ENCODE data around the gene LRRC47. TPM values are rescaled to one million over a fixed set of nuclear protein-coding genes. Genes with fewer than 3 reads are reported as not detected.
A peak's percentile ranks its signal among the peaks of the same experiment; 100 is the strongest.

The LRRC47 gene
- total and polyA plus RNA-seq, 2 of the 13 experiments (the other 11 are each of a cell fraction or from before 2014, with no cell fraction given), result 18.3 to 52.5 TPM

GRCh38 chr1:3772027-3772714, 24.1 kb downstream of the LRRC47 start (continued):
- TF ChIP-seq ZNF687 (CRISPR knock-in tag; IDR thresholded peaks at IDR 0.05), result peak; percentile 81
- peak; percentile 20; the same call in 1 of the 2 replicates for TF ChIP-seq ZNF607 (CRISPR knock-in tag; IDR thresholded peaks at IDR 0.05; ENCODE audit: borderline replicate concordance)
- no peak for TF ChIP-seq ZSCAN30 (CRISPR knock-in tag; IDR thresholded peaks at IDR 0.05)
- TF ChIP-seq ATF3 (CRISPR knock-in tag; IDR thresholded peaks at IDR 0.05), result 0 out of 2 replicates have a peak, but pooled peaks have one; percentile 12
- TF ChIP-seq CCAR2 (optimal IDR thresholded peaks at IDR 0.05; ENCODE audit: low read depth, low read length), result no peak
- no peak for TF ChIP-seq LRRFIP1 (CRISPR knock-in tag; conservative IDR thresholded peaks at IDR 0.05)
- no peak for TF ChIP-seq HOXD1 (CRISPR knock-in tag; IDR thresholded peaks at IDR 0.05)
- peak; percentile 53; the same call in 1 of the 2 replicates for TF ChIP-seq ZNF274 (CRISPR knock-in tag; IDR thresholded peaks at IDR 0.05)
- no peak for TF ChIP-seq KMT2B (CRISPR knock-in tag; IDR thresholded peaks at IDR 0.05)
- no peak for TF ChIP-seq ZNF775 (CRISPR knock-in tag; IDR thresholded peaks at IDR 0.05; ENCODE audit: borderline replicate concordance)
- no peak for TF ChIP-seq ZNF484 (CRISPR knock-in tag; IDR thresholded peaks at IDR 0.05; ENCODE audit: borderline replicate concordance, low read depth)
- TF ChIP-seq SRF (IDR thresholded peaks at IDR 0.05; ENCODE audit: low read depth, low read length), result no peak
- no peak for TF ChIP-seq ZMAT5 (CRISPR knock-in tag; IDR thresholded peaks at IDR 0.05; ENCODE audit: borderline replicate concordance, low read depth)
